Trophoblast cell (in vitro differentiated cells and primary cell): ENCODE measurements around the gene SLC4A4.

Experiments used
- DNase-seq, 2 donors: peaks; one replicate each; pipeline ENCODE4 v3.0.0-alpha.2; 2016
- H2AFZ ChIP-seq: 2 replicates; pipeline ENCODE4 v1.6.1; 2013; ENCODE audit warnings: low read length, moderate library complexity, mild to moderate bottlenecking; ENCODE audit not compliant: insufficient read depth, poor library complexity
- H2AK5ac ChIP-seq: 2 replicates; pipeline ENCODE4 v1.6.1; 2013; ENCODE audit warnings: mild to moderate bottlenecking, low read length
- H2BK120ac ChIP-seq: 2 replicates; pipeline ENCODE4 v1.6.1; 2013; ENCODE audit warnings: low read length, mild to moderate bottlenecking, moderate library complexity; ENCODE audit not compliant: insufficient read depth, poor library complexity
- H2BK12ac ChIP-seq: 2 replicates; pipeline ENCODE4 v1.6.1; 2013; ENCODE audit warnings: mild to moderate bottlenecking, low read length, moderate library complexity
- H2BK5ac ChIP-seq: 2 replicates; pipeline ENCODE4 v1.6.1; 2013; ENCODE audit warnings: low read length, low read depth, moderate library complexity, mild to moderate bottlenecking; ENCODE audit not compliant: poor library complexity
- H3K14ac ChIP-seq: 2 replicates; pipeline ENCODE4 v1.6.1; 2013; ENCODE audit warnings: mild to moderate bottlenecking, low read length
- H3K18ac ChIP-seq: 2 replicates; pipeline ENCODE4 v1.6.1; 2013; ENCODE audit warnings: mild to moderate bottlenecking, low read length
- H3K23ac ChIP-seq: 2 replicates; pipeline ENCODE4 v1.6.1; 2013; ENCODE audit warnings: low read length
- H3K27ac ChIP-seq: 2 replicates; pipeline ENCODE4 v1.5.1; 2013; ENCODE audit warnings: low read depth, mild to moderate bottlenecking, inconsistent platforms, low read length, moderate library complexity
- H3K27me3 ChIP-seq: 2 replicates; pipeline ENCODE4 v1.6.1; 2013; ENCODE audit warnings: inconsistent platforms, mild to moderate bottlenecking, low read length, moderate library complexity; ENCODE audit not compliant: insufficient read depth
- H3K36me3 ChIP-seq, 2 experiments: 1 replicate in 1 of 2; 2 replicates in 1 of 2; pipeline ENCODE4 v1.6.1; 2013; ENCODE audit warnings: low read length in 2 of 2, mild to moderate bottlenecking in 2 of 2, moderate library complexity in 1 of 2; ENCODE audit not compliant: insufficient read depth in 2 of 2, control insufficient read depth in 1 of 2
- H3K4ac ChIP-seq: 2 replicates; pipeline ENCODE4 v1.6.1; 2013; ENCODE audit warnings: low read depth, mild to moderate bottlenecking, low read length, moderate library complexity
- H3K4me1 ChIP-seq, 2 experiments: 1 replicate in 1 of 2; 2 replicates in 1 of 2; pipeline ENCODE4 v1.6.1; 2013; ENCODE audit warnings: low read length in 2 of 2, mild to moderate bottlenecking in 2 of 2, moderate library complexity in 1 of 2; ENCODE audit not compliant: insufficient read depth in 2 of 2, control insufficient read depth in 1 of 2
- H3K4me2 ChIP-seq: 2 replicates; pipeline ENCODE4 v1.6.1; 2013; ENCODE audit warnings: inconsistent platforms, mild to moderate bottlenecking, low read length, moderate library complexity
- H3K4me3 ChIP-seq: 2 replicates; pipeline ENCODE4 v1.5.1; 2013; ENCODE audit warnings: mild to moderate bottlenecking, low read depth, low read length, inconsistent platforms
- H3K79me1 ChIP-seq: one replicate; pipeline ENCODE4 v1.6.1; 2013; ENCODE audit warnings: low read length
- H3K79me2 ChIP-seq: 2 replicates; pipeline ENCODE4 v1.6.1; 2013; ENCODE audit warnings: low read length, mild to moderate bottlenecking; ENCODE audit not compliant: control insufficient read depth, insufficient read depth, poor library complexity
- H3K9ac ChIP-seq: 2 replicates; pipeline ENCODE4 v1.6.1; 2013; ENCODE audit warnings: mild to moderate bottlenecking, low read length
- H3K9me3 ChIP-seq: 2 replicates; pipeline ENCODE4 v1.6.1; 2013; ENCODE audit warnings: low read depth, mild to moderate bottlenecking, control low read depth, inconsistent platforms, low read length; ENCODE audit not compliant: insufficient read depth
- H4K12ac ChIP-seq: 2 replicates; pipeline ENCODE4 v1.6.1; 2013; ENCODE audit warnings: low read depth, mild to moderate bottlenecking, low read length, moderate library complexity
- H4K8ac ChIP-seq: 2 replicates; pipeline ENCODE4 v1.6.1; 2013; ENCODE audit warnings: low read depth, mild to moderate bottlenecking, low read length, moderate library complexity
- H4K91ac ChIP-seq: one replicate; pipeline ENCODE4 v1.6.1; 2013; ENCODE audit warnings: low read depth, mild to moderate bottlenecking, low read length, moderate library complexity
- WGBS: extraction: QIAGEN DNeasy Blood & Tissue Kit; methylation state at CpG from one replicate; pipeline ENCODE4 v1.1.7; 2013; ENCODE audit warnings: missing lambda C conversion rate; ENCODE audit not compliant: insufficient read length, insufficient coverage; ENCODE audit errors: extremely low coverage; 5-methylcytosine and 5-hydroxymethylcytosine counted together

The SLC4A4 gene

GRCh38 chr4:71361476-71361875, 22.7 kb downstream of the SLC4A4 start:
- Histone ChIP-seq H3K79me1 (no peaks in the 10 kb centered on the region), H3K9me3 (no peaks in the 10 kb centered on the region), H3K4me1 (no peaks in the 10 kb centered on the region), H4K12ac (no peak overlapping the region), H2AFZ (no peak overlapping the region), H2BK5ac (no peak overlapping the region), H2BK12ac (no peak overlapping the region), H3K18ac (no peak overlapping the region), H3K79me2 (no peaks in the 10 kb centered on the region), H3K4ac (no peak overlapping the region), H2AK5ac (no peak overlapping the region), H4K8ac (no peak overlapping the region), H3K4me3 (no peak overlapping the region), H3K23ac (no peak overlapping the region), H2BK120ac (no peak overlapping the region), H3K9ac (no peak overlapping the region), H3K14ac (no peak overlapping the region), H3K27me3 (no peaks in the 10 kb centered on the region), H3K4me2 (no peak overlapping the region), H3K27ac (no peak overlapping the region), H3K36me3 (no peaks in the 10 kb centered on the region), H4K91ac (no peak overlapping the region)
- DNase-seq = no peak

- no peak overlapping the region for H3K14ac ChIP-seq
- no peak overlapping the region for H4K8ac ChIP-seq
- H3K18ac ChIP-seq = no peak overlapping the region
- no peak overlapping the region for H4K91ac ChIP-seq
- DNase-seq = no peak
- H3K4ac ChIP-seq = no peak overlapping the region
- H3K4me3 ChIP-seq = no peak overlapping the region
- no peak overlapping the region for H4K12ac ChIP-seq
- H2AK5ac ChIP-seq = no peak overlapping the region
- H2AFZ ChIP-seq = no peak overlapping the region
- no peaks in the 10 kb centered on the region for H3K79me1 ChIP-seq
- no peak overlapping the region for H2BK120ac ChIP-seq
- no peak overlapping the region for H3K27ac ChIP-seq
- no peak overlapping the region for H2BK5ac ChIP-seq
- H3K9ac ChIP-seq = no peak overlapping the region
- no CpG with 5 or more reads among the region's 3 CpGs for WGBS
- no peak overlapping the region for H2BK12ac ChIP-seq
- no peak overlapping the region for H3K4me2 ChIP-seq
- H3K23ac ChIP-seq = no peak overlapping the region
- H3K27me3 ChIP-seq = no peaks in the 10 kb centered on the region
- no peaks in the 10 kb centered on the region for H3K4me1 ChIP-seq
- peaks cover 2% of the 10 kb centered on the region for H3K9me3 ChIP-seq
- no peaks in the 10 kb centered on the region for H3K79me2 ChIP-seq
- H3K36me3 ChIP-seq = no peaks in the 10 kb centered on the region
These were observed 27.9 kb downstream of the SLC4A4 start for GRCh38 chr4:71366766-71367165.

- H2BK5ac ChIP-seq = no peak overlapping the region
- H3K36me3 ChIP-seq = no peaks in the 10 kb centered on the region
- no peak overlapping the region for H4K91ac ChIP-seq
- H2BK120ac ChIP-seq = no peak overlapping the region
- WGBS = no CpG with 5 or more reads among the region's 2 CpGs
- H3K79me1 ChIP-seq = no peaks in the 10 kb centered on the region
- no peak overlapping the region for H3K4ac ChIP-seq
- H2AK5ac ChIP-seq = no peak overlapping the region
- H3K9ac ChIP-seq = no peak overlapping the region
- no peak overlapping the region for H2BK12ac ChIP-seq
- H3K9me3 ChIP-seq = peaks cover 2% of the 10 kb centered on the region
- H3K4me3 ChIP-seq = no peak overlapping the region
- no peaks in the 10 kb centered on the region for H3K4me1 ChIP-seq
- no peaks in the 10 kb centered on the region for H3K79me2 ChIP-seq
- no peak overlapping the region for H2AFZ ChIP-seq
- H3K27ac ChIP-seq = no peak overlapping the region
- H3K23ac ChIP-seq = no peak overlapping the region
- H3K27me3 ChIP-seq = no peaks in the 10 kb centered on the region
- H3K18ac ChIP-seq = no peak overlapping the region
- no peak for DNase-seq
- H3K14ac ChIP-seq = no peak overlapping the region
- no peak overlapping the region for H4K12ac ChIP-seq
- H4K8ac ChIP-seq = no peak overlapping the region
- H3K4me2 ChIP-seq = no peak overlapping the region
These were observed 28.7 kb downstream of the SLC4A4 start for GRCh38 chr4:71367546-71367945.

GRCh38 chr4:71368906-71369305, 30.1 kb downstream of the SLC4A4 start:
- no peak for DNase-seq
- Histone ChIP-seq H4K12ac (no peak overlapping the region), H3K4me1 (no peaks in the 10 kb centered on the region), H3K4me3 (no peak overlapping the region), H3K18ac (no peak overlapping the region), H3K4ac (no peak overlapping the region), H3K14ac (no peak overlapping the region), H2BK5ac (no peak overlapping the region), H3K23ac (no peak overlapping the region), H3K9ac (no peak overlapping the region), H3K27me3 (no peaks in the 10 kb centered on the region), H3K4me2 (no peak overlapping the region), H2AFZ (no peak overlapping the region), H4K91ac (no peak overlapping the region), H4K8ac (no peak overlapping the region), H3K79me1 (no peaks in the 10 kb centered on the region), H3K36me3 (no peaks in the 10 kb centered on the region), H2AK5ac (no peak overlapping the region), H3K27ac (no peak overlapping the region), H3K79me2 (no peaks in the 10 kb centered on the region), H2BK12ac (no peak overlapping the region), H2BK120ac (no peak overlapping the region), H3K9me3 (peaks cover 2% of the 10 kb centered on the region)
- WGBS = no CpG with 5 or more reads among the region's 12 CpGs

DNA sequence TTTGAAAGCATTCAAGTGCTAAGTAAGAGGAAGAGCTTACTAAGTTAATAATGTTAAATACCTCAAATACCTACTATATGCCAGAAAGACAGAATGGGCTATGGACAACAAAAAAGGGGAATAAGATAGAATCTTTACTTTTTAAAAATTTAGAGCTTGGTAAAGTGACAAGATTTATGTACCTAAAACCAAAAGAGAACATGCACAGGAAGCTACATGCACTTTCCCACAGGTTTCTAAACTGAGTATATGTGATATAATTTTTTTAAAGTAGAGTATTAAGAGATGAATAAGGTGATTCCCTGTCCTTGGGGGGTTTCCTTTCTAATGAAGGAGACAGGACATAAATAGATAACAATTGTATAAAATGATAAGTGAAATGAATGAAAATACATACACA, 30.7 kb downstream of the SLC4A4 start:
- H4K8ac ChIP-seq = no peak overlapping the region
- no peak overlapping the region for H4K91ac ChIP-seq
- no peaks in the 10 kb centered on the region for H3K27me3 ChIP-seq

More for the DNA sequence above, 30.7 kb downstream of the SLC4A4 start:
- DNase-seq = no peak
- no peak overlapping the region for H3K4me2 ChIP-seq
- H3K4ac ChIP-seq = no peak overlapping the region
- no peak overlapping the region for H2BK5ac ChIP-seq
- no peak overlapping the region for H3K4me3 ChIP-seq
- no peaks in the 10 kb centered on the region for H3K79me2 ChIP-seq
- H3K4me1 ChIP-seq = no peaks in the 10 kb centered on the region
- no peak overlapping the region for H3K23ac ChIP-seq
- H2AK5ac ChIP-seq = no peak overlapping the region
- no peaks in the 10 kb centered on the region for H3K36me3 ChIP-seq
- H3K27ac ChIP-seq = no peak overlapping the region
- no peak overlapping the region for H4K12ac ChIP-seq
- no peaks in the 10 kb centered on the region for H3K79me1 ChIP-seq
- no peak overlapping the region for H3K18ac ChIP-seq
- no peak overlapping the region for H3K9ac ChIP-seq
- peaks cover 2% of the 10 kb centered on the region for H3K9me3 ChIP-seq
- H3K14ac ChIP-seq = no peak overlapping the region
- no peak overlapping the region for H2BK12ac ChIP-seq
- no peak overlapping the region for H2AFZ ChIP-seq
- H2BK120ac ChIP-seq = no peak overlapping the region
